ENCODE data around the gene CCDC169.
"Not testable (repeated sequence)": the region's sequence is repeated elsewhere in the genome, so short reads cannot be mapped to it uniquely, and the experiment has no call there.

CCDC169 gene

DNA sequence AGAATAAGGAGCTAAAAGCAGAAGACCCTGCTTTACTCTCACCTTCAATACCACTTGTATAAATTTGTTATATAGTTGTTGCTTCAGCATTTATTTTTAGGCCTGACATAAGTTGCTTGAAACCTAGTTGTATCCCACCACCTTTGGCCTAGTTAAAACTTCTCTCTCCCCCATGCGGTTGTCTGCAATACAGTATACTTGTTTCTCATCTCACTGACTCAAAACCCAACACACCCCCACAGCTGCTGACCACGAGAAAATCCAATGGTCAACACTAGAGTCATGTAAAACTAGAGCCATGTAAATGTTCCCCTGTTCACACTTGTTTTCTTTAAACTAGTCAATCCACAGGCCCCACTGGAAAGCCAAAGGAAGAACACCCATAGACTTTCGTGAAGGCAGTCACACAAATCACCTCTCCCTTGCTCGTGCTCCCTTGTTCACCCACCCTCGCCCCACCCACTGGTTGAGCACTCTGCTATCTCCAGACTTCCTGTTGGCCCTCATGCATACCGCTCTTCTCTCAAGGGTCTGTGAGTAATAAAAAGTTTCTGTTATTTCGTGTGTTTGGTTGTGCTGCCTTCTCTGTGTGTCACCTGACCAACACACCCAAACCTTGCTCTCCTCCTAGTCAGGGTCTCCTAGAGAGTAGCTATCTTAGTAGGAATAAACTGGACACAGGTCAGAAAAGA is 12.9 kb upstream of the CCDC169 start:
- Histone ChIP-seq H3K36me3 (ENCODE audit: insufficient read depth, low read length) (peaks cover 61% of the 10 kb centered on the region), H3K4me2 (ENCODE audit: low read length) (no peak overlapping the region), H3K4me1 (ENCODE audit: control insufficient read depth, insufficient read depth, low read length) (no peaks in the 10 kb centered on the region), H3K9ac (ENCODE audit: low read depth, low read length) (no peak overlapping the region), H3K27me3 (ENCODE audit: control insufficient read depth, insufficient read depth, low read length) (no peaks in the 10 kb centered on the region), H3K9me3 (replicated peaks; ENCODE audit: low read length) (no peaks in the 10 kb centered on the region), H3K4me3 (ENCODE audit: low read length) (no peak overlapping the region)

DNA sequence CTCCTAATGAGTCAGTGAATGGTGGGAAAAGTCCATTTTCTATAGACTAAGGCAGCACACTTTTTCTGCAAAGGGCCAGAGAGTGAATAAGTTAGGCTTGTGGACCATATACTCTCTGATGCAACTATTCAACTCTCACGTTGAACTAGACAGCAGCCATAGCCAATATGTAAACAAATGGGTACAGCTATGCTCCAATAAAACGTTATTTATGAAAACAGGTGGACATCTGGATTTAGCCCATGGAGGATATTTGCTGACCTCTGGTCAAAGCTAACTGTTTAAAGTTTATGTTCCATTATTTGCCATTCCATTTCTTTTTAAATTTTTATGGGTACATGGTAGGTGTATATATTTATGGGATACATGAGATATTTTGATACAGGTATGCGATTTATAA is 4.7 kb upstream of the CCDC169 start:
- H3K4me1 ChIP-seq (ENCODE audit: control insufficient read depth, insufficient read depth, low read length): peaks cover 7% of the 10 kb centered on the region
- H3K4me3 ChIP-seq (ENCODE audit: low read length): no peak overlapping the region
- H3K9me3 ChIP-seq (replicated peaks; ENCODE audit: low read length): no peaks in the 10 kb centered on the region
- H3K36me3 ChIP-seq (ENCODE audit: insufficient read depth, low read length): peaks cover 5% of the 10 kb centered on the region
- H3K9ac ChIP-seq (ENCODE audit: low read depth, low read length): no peak overlapping the region
- H3K4me2 ChIP-seq (ENCODE audit: low read length): no peak overlapping the region
- H3K27me3 ChIP-seq (ENCODE audit: control insufficient read depth, insufficient read depth, low read length): no peaks in the 10 kb centered on the region

DNA sequence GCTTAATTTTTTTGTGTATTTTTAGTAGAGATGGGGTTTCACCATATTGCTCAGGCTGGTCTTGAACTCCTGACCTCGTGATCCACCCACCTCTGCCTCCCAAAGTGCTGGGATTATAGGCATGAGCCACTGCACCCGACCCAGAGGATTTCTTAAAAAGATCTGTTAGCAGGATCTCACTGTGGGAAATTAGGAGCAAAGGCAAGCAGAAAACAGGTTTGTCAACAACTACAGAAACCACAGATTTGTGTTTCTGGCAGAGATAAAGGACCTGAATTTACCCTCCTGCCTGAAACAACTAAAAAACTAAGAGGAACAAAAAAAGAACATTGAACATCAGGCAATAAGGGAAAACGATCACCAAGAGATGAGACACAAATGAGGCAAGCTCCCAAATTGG is 1.9 kb upstream of the CCDC169 start:
- H3K4me2 ChIP-seq (ENCODE audit: low read length); H3K4me1 ChIP-seq (ENCODE audit: control insufficient read depth, insufficient read depth, low read length); H3K9ac ChIP-seq (ENCODE audit: low read depth, low read length): not testable (repeated sequence)

DNA sequence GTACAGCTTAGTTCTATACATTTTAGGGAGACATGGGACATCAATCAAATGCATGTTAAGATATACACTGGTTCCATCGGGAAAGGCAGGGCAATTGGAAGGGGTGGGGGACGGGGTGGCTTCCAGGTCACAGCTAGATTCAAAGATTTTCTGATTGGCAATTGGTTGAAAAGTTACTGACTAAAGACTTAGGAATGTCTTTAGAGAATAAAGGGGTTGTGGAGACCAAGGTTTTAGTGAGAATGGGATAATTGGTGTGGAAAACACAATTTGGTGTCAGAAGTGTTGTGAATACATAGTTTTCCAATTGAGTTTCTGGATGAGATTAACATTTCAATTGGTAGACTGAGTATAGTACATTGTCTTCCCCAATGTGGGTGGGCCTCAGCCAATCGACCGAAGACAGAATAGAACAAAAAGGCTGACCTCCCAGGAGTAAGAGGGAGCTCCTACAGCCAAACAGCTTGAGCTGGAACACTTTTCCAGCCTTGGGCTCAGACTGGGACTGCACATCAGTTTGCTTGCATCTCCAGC is 988 bp upstream of the CCDC169 start:
- H3K4me3 ChIP-seq (ENCODE audit: low read length): peak overlapping the region; percentile 82
- no peaks in the 10 kb centered on the region for H3K9me3 ChIP-seq (replicated peaks; ENCODE audit: low read length)
- H3K9ac ChIP-seq (ENCODE audit: low read depth, low read length): peak overlapping the region; percentile 76
- peaks cover 7% of the 10 kb centered on the region for H3K4me1 ChIP-seq (ENCODE audit: control insufficient read depth, insufficient read depth, low read length)
- H3K4me2 ChIP-seq (ENCODE audit: low read length): peak overlapping the region; percentile 90
- H3K27me3 ChIP-seq (ENCODE audit: control insufficient read depth, insufficient read depth, low read length): no peaks in the 10 kb centered on the region
- no peaks in the 10 kb centered on the region for H3K36me3 ChIP-seq (ENCODE audit: insufficient read depth, low read length)

More for the DNA sequence above, 1.9 kb upstream of the CCDC169 start:
- not testable (repeated sequence) for H3K9me3 ChIP-seq (replicated peaks; ENCODE audit: low read length); H3K36me3 ChIP-seq (ENCODE audit: insufficient read depth, low read length); H3K4me3 ChIP-seq (ENCODE audit: low read length); H3K27me3 ChIP-seq (ENCODE audit: control insufficient read depth, insufficient read depth, low read length)

DNA sequence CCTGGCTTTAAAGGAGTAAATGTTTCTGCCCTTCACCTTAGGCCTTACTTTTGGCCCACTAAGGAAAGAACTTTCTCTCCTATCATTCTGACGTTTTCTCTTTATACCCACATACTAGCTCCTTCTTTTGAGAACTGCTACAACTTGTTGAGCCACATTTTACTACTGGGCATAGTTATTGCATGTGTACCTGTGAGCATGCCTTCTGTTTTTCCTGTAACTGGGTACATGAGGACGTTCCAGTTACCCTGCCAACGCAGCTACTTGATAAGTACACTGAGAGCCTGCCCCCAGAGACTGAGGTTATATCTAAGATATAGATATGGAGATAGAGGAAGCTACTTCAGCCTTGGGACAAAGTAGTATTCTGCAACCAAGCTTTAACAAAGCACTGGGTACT is 3.5 kb downstream of the CCDC169 start:
- no peak overlapping the region for H3K4me3 ChIP-seq (ENCODE audit: low read length)
- H3K27me3 ChIP-seq (ENCODE audit: control insufficient read depth, insufficient read depth, low read length): no peaks in the 10 kb centered on the region
- no peaks in the 10 kb centered on the region for H3K36me3 ChIP-seq (ENCODE audit: insufficient read depth, low read length)
- no peak overlapping the region for H3K9ac ChIP-seq (ENCODE audit: low read depth, low read length)
- H3K4me1 ChIP-seq (ENCODE audit: control insufficient read depth, insufficient read depth, low read length): peaks cover 7% of the 10 kb centered on the region
- H3K4me2 ChIP-seq (ENCODE audit: low read length): no peak overlapping the region
- peaks cover 3% of the 10 kb centered on the region for H3K9me3 ChIP-seq (replicated peaks; ENCODE audit: low read length)

DNA sequence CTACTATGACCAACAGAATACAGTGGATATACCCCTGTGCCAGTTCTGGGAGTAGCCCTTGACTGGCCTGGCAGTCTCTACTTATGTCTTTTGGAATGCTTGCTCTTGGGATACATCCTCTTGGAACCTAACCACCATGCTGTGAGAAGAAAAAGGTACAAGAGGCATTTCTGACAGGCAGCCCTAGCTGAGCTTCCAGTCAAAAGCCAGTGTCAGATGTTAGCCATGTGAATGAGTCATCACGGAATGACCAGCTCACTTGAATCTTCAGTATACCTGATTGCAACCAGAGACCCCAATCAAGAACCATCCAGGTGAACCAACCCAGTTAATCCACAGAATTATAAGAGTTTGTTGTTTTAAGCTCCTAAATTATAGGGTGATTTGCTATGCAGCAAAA is 4.1 kb downstream of the CCDC169 start:
- Histone ChIP-seq H3K4me3 (ENCODE audit: low read length) (no peak overlapping the region), H3K9me3 (replicated peaks; ENCODE audit: low read length) (peaks cover 4% of the 10 kb centered on the region), H3K4me2 (ENCODE audit: low read length) (no peak overlapping the region), H3K4me1 (ENCODE audit: control insufficient read depth, insufficient read depth, low read length) (peaks cover 7% of the 10 kb centered on the region), H3K36me3 (ENCODE audit: insufficient read depth, low read length) (no peaks in the 10 kb centered on the region), H3K9ac (ENCODE audit: low read depth, low read length) (no peak overlapping the region), H3K27me3 (ENCODE audit: control insufficient read depth, insufficient read depth, low read length) (no peaks in the 10 kb centered on the region)

DNA sequence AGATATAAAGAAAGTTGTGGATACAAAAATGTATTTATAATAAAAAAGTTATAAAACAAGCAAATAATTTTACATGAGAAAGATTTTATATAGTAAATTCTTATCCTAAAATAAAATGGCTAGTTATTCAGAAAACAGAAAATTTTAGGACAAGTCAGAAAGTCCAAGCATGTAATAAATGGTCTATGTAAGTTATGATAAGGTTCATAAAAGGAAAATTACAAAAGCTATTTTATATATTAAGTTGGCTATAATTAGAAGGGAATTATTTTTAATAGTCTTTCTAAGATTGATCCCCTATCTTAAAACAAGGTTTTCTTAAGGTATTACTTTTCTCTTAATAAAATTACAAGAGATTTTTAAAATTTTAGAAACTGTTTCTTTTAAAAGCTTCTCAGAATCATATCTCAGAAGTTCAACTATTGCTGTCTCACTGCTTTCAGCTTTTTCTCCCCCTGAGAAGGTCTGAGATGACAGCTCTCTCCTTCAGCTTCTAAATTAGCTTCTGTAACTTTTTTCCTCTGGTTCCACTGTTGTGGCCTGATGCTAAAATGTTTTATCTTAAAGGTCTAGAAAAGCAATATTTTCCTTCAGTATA is 8.7 kb downstream of the CCDC169 start:
- H3K4me3 ChIP-seq (ENCODE audit: low read length): no peak overlapping the region
- no peaks in the 10 kb centered on the region for H3K36me3 ChIP-seq (ENCODE audit: insufficient read depth, low read length)
- H3K27me3 ChIP-seq (ENCODE audit: control insufficient read depth, insufficient read depth, low read length): no peaks in the 10 kb centered on the region
- no peaks in the 10 kb centered on the region for H3K4me1 ChIP-seq (ENCODE audit: control insufficient read depth, insufficient read depth, low read length)
- H3K9me3 ChIP-seq (replicated peaks; ENCODE audit: low read length): peaks cover 4% of the 10 kb centered on the region
- H3K9ac ChIP-seq (ENCODE audit: low read depth, low read length): no peak overlapping the region
- H3K4me2 ChIP-seq (ENCODE audit: low read length): no peak overlapping the region

DNA sequence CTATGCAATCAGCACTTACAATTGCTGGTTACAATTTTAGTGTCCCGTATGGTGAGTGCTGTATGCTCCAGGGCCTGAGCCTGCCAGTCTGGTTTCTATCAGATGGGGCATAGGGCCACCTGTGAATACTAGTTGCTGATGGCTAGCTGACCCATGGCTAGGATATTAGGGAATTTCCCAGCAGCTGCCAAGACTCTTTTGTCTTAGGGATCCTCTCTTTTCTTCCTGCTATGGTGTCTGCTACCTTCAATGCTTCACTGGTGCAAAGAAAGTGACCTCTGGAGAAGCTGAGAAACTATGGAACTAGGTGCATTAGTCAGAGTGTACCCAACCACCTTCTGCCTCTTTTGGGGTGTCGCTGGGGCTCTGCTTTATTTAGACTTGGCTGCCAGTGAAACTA is 11.6 kb downstream of the CCDC169 start:
- no peaks in the 10 kb centered on the region for H3K4me1 ChIP-seq (ENCODE audit: control insufficient read depth, insufficient read depth, low read length)
- H3K4me3 ChIP-seq (ENCODE audit: low read length): no peak overlapping the region
- H3K27me3 ChIP-seq (ENCODE audit: control insufficient read depth, insufficient read depth, low read length): no peaks in the 10 kb centered on the region
- no peak overlapping the region for H3K4me2 ChIP-seq (ENCODE audit: low read length)
- peaks cover 4% of the 10 kb centered on the region for H3K9me3 ChIP-seq (replicated peaks; ENCODE audit: low read length)
- H3K36me3 ChIP-seq (ENCODE audit: insufficient read depth, low read length): no peaks in the 10 kb centered on the region
- no peak overlapping the region for H3K9ac ChIP-seq (ENCODE audit: low read depth, low read length)

DNA sequence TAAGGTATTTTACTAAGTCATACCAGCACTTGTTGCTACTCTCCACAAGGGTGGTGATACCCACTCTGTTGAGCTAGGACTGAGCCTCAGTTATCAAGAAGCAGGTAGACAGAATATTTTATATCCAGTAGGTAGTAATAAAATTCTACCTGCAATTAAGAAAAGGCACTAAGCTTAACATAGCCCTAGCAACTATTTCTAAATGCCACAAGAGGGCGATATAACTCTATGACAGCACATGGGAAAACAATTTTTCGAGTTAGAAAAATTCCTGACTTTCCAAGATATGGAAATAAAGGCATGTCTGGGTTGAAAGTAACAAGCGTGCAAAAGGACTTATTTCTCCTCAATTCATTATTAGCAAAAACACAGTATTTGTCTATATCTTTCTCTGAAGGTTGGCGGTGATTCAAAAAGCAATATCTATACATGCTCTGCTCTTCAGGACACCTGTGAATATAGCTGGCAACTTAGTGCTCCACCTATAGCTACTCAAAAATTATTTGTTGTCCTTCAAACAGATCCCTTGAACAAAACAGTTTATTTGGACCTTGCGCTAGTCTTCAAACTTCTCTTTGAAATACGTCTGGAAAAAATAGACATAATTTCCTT is 14.7 kb downstream of the CCDC169 start:
- no peak overlapping the region for H3K9ac ChIP-seq (ENCODE audit: low read depth, low read length)

DNA sequence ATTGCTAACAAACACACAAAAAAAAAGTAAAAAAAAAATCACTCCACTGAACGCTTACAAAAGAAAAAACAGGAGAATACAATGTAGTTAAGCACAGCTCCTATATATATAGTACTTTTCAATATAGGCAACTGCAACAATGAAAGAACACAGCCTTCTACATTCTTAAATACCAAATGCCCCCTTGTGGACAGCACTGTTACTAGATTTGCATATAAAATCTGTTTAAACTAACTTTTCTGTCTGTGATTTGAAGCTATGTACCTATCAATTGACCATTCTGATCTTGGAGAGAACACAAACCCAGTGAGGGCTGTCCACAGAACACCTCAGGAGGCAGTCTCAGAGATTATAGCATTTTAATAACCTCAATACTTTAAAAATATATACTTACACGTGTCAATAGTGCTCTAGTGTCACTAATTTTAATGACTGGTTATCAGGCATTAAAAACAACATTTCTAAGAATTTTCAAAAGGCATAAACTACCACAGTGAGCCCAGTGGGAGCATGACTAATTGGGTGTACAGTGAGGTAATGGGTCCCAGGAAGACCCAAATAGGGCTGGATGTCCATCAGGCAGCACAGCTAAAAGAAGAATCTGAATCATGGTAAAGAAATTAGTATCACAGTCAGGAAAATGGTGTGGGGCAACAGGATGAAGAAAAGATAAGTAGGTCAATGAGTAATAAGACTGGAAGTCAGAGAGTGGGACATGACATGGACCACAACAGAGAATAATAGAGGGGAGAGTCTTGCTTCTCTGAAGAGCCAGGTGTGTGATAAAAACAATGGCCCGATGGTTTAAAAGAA is 22.2 kb downstream of the CCDC169 start:
- Histone ChIP-seq H3K4me1 (ENCODE audit: control insufficient read depth, insufficient read depth, low read length) (peaks cover 6% of the 10 kb centered on the region), H3K9ac (ENCODE audit: low read depth, low read length) (no peak overlapping the region), H3K4me3 (ENCODE audit: low read length) (no peak overlapping the region), H3K27me3 (ENCODE audit: control insufficient read depth, insufficient read depth, low read length) (no peaks in the 10 kb centered on the region), H3K9me3 (replicated peaks; ENCODE audit: low read length) (no peaks in the 10 kb centered on the region), H3K36me3 (ENCODE audit: insufficient read depth, low read length) (no peaks in the 10 kb centered on the region), H3K4me2 (ENCODE audit: low read length) (no peak overlapping the region)

More for the DNA sequence above, 14.7 kb downstream of the CCDC169 start:
- Histone ChIP-seq H3K4me1 (ENCODE audit: control insufficient read depth, insufficient read depth, low read length) (no peaks in the 10 kb centered on the region), H3K27me3 (ENCODE audit: control insufficient read depth, insufficient read depth, low read length) (no peaks in the 10 kb centered on the region), H3K9me3 (replicated peaks; ENCODE audit: low read length) (no peaks in the 10 kb centered on the region), H3K4me2 (ENCODE audit: low read length) (no peak overlapping the region), H3K4me3 (ENCODE audit: low read length) (no peak overlapping the region), H3K36me3 (ENCODE audit: insufficient read depth, low read length) (no peaks in the 10 kb centered on the region)

DNA sequence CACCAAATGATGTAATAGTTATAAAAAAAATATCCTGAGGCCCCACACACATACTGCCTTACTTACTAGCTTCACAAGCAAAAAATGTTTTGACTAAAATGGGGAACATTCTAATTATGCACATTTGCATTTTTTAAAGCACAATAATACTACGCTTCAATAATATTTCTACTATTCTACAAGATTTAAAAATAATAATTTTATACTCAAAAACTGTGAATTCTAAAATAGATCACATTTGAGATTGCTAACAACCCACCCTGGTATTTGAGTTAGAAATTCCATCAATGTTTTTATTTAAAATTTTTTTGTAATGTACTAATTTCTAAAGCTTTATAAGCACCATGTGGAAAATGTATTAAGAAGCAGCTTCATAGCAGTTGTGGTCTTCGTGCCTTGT is 24.2 kb downstream of the CCDC169 start:
- Histone ChIP-seq H3K36me3 (ENCODE audit: insufficient read depth, low read length) (no peaks in the 10 kb centered on the region), H3K4me1 (ENCODE audit: control insufficient read depth, insufficient read depth, low read length) (peaks cover 6% of the 10 kb centered on the region), H3K4me3 (ENCODE audit: low read length) (no peak overlapping the region), H3K9me3 (replicated peaks; ENCODE audit: low read length) (no peaks in the 10 kb centered on the region), H3K9ac (ENCODE audit: low read depth, low read length) (no peak overlapping the region), H3K27me3 (ENCODE audit: control insufficient read depth, insufficient read depth, low read length) (no peaks in the 10 kb centered on the region), H3K4me2 (ENCODE audit: low read length) (no peak overlapping the region)

All from skeletal muscle satellite cell (primary cell).